Neural cell (in vitro differentiated cells): ENCODE results near the gene PARP12. TPM values are rescaled to one million over a fixed set of nuclear protein-coding genes. Genes with fewer than 3 reads are reported as not detected.

Source experiments
- H2AFZ ChIP-seq: fragments of 200-600, 300-800 bp; sonication (generic), shearing (Covaris generic); 2 replicates; pipeline ENCODE4 v1.6.0; 2014; ENCODE audit warnings: low read depth, mild to moderate bottlenecking, antibody characterized with exemption, low read length, moderate library complexity
- H3F3A ChIP-seq: fragments of 200-600 bp; shearing (Covaris generic); 2 replicates; pipeline ENCODE4 v1.6.1; 2016; ENCODE audit warnings: mild to moderate bottlenecking, moderate library complexity, mixed read lengths, antibody characterized with exemption, low read length; ENCODE audit not compliant: insufficient read depth, poor library complexity, severe bottlenecking
- H3K27ac ChIP-seq: fragments of 200-600, 300-800 bp; sonication (generic), shearing (Covaris generic); 2 replicates; pipeline ENCODE4 v1.5.1; 2014; ENCODE audit warnings: mild to moderate bottlenecking, low read length, moderate library complexity
- H3K27me3 ChIP-seq: fragments of 300-800, 200-600 bp; sonication (generic), shearing (Covaris generic); 2 replicates; pipeline ENCODE4 v1.6.0; 2014; ENCODE audit warnings: mild to moderate bottlenecking, low read depth, low read length, moderate library complexity; ENCODE audit not compliant: insufficient read depth
- H3K36me3 ChIP-seq: fragments of 300-800, 200-600 bp; sonication (generic), shearing (Covaris generic); 2 replicates; pipeline ENCODE4 v1.5.1; 2014; ENCODE audit warnings: mild to moderate bottlenecking, antibody characterized with exemption, low read length, moderate library complexity; ENCODE audit not compliant: insufficient read depth
- H3K4me2 ChIP-seq: fragments of 300-800, 200-600 bp; sonication (generic), shearing (Covaris generic); 2 replicates; pipeline ENCODE4 v1.6.0; 2014; ENCODE audit warnings: mild to moderate bottlenecking, low read length
- H3K4me3 ChIP-seq: fragments of 300-800, 200-600 bp; sonication (generic), shearing (Covaris generic); 2 replicates; pipeline ENCODE4 v1.5.1; 2014; ENCODE audit warnings: mild to moderate bottlenecking, low read length, moderate library complexity
- H3K79me2 ChIP-seq: fragments of 200-600 bp; shearing (Covaris generic); replicated peaks from 2 replicates; pipeline ENCODE4 v1.6.0; 2014; ENCODE audit warnings: mild to moderate bottlenecking, low read length, moderate library complexity; ENCODE audit not compliant: insufficient read depth
- H3K9ac ChIP-seq: fragments of 300-800, 200-600 bp; sonication (generic), shearing (Covaris generic); 2 replicates; pipeline ENCODE4 v1.6.1; 2016; ENCODE audit warnings: mild to moderate bottlenecking, low read length, mixed read lengths
- H3K9me2 ChIP-seq: fragments of 200-600 bp; shearing (Covaris generic); 2 replicates; pipeline ENCODE4 v1.6.1; 2016; ENCODE audit warnings: mild to moderate bottlenecking, low read length, mixed read lengths; ENCODE audit not compliant: insufficient read depth
- H3K9me3 ChIP-seq: fragments of 200-600, 300-800 bp; sonication (generic), shearing (Covaris generic); 2 replicates; pipeline ENCODE4 v1.6.1; 2016; ENCODE audit warnings: mild to moderate bottlenecking, mixed run types, low read length, moderate library complexity, mixed read lengths
- H4K20me1 ChIP-seq: fragments of 200-600 bp; shearing (Covaris generic); 2 replicates; pipeline ENCODE4 v1.6.1; 2016; ENCODE audit warnings: mild to moderate bottlenecking, mixed run types; ENCODE audit not compliant: insufficient read depth
- CTCF ChIP-seq: fragments of 450-650 bp; IDR thresholded peaks from 2 replicates; pipeline ENCODE4 v1.5.1; 2014; ENCODE audit warnings: antibody characterized with exemption, mild to moderate bottlenecking, moderate library complexity; ENCODE audit not compliant: poor library complexity, severe bottlenecking
- EP300 ChIP-seq: fragments of 450-650 bp; conservative IDR thresholded peaks from 2 replicates; pipeline ENCODE4 v1.6.1; 2014; ENCODE audit warnings: antibody characterized with exemption, mild to moderate bottlenecking, moderate library complexity; ENCODE audit not compliant: poor library complexity, severe bottlenecking
- EZH2 ChIP-seq: fragments of 200-600, 300-800 bp; shearing (Covaris generic), sonication (generic); IDR thresholded peaks from 2 replicates; pipeline ENCODE4 v1.6.1; 2014; ENCODE audit warnings: antibody characterized with exemption, low read length, borderline replicate concordance, mild to moderate bottlenecking; ENCODE audit not compliant: insufficient read depth, poor library complexity, severe bottlenecking
- MXI1 ChIP-seq: fragments of 450-650 bp; conservative IDR thresholded peaks from 2 replicates; pipeline ENCODE4 v1.6.1; 2014; ENCODE audit warnings: antibody characterized with exemption, mild to moderate bottlenecking; ENCODE audit not compliant: poor library complexity, severe bottlenecking
- POLR2AphosphoS5 ChIP-seq: IDR thresholded peaks from 2 replicates; pipeline ENCODE4 v1.6.1; 2012
- RAD21 ChIP-seq: fragments of 450-650 bp; conservative IDR thresholded peaks from 2 replicates; pipeline ENCODE4 v1.6.1; 2014; ENCODE audit warnings: antibody characterized with exemption, mild to moderate bottlenecking, moderate library complexity
- REST ChIP-seq: IDR thresholded peaks from 2 replicates; pipeline ENCODE4 v1.6.1; 2012; ENCODE audit warnings: borderline replicate concordance
- SMC3 ChIP-seq: fragments of 450-650 bp; conservative IDR thresholded peaks from 2 replicates; pipeline ENCODE4 v1.6.1; 2014; ENCODE audit warnings: antibody characterized with exemption, mild to moderate bottlenecking, moderate library complexity; ENCODE audit not compliant: poor library complexity
- TAF1 ChIP-seq: IDR thresholded peaks from 2 replicates; pipeline ENCODE4 v1.6.1; 2012; ENCODE audit warnings: low read depth
- polyA plus RNA-seq: library from polyadenylated mRNA; depleted of rRNA; stranded (reverse); fragments of >200 nt; gene quantifications from 2 replicates; pipeline ENCODE4 v1.2.3, GENCODE V29; 2014

Gene PARP12
- polyA plus RNA-seq, 1 donor from 2014 or later, result not detected

- no peak overlapping the region for H2AFZ ChIP-seq
- H3F3A ChIP-seq, result no peaks in the 10 kb centered on the region
- no peak overlapping the region for H3K9ac ChIP-seq
- TF ChIP-seq CTCF (no peak), POLR2AphosphoS5 (no peak), REST (no peak), MXI1 (no peak), EZH2 (no peak), TAF1 (no peak)
- peaks cover 18% of the 10 kb centered on the region for H3K36me3 ChIP-seq
- H3K4me2 ChIP-seq, result no peak overlapping the region
- no peaks in the 10 kb centered on the region for H3K9me2 ChIP-seq
- H4K20me1 ChIP-seq, result no peaks in the 10 kb centered on the region
- no peak overlapping the region for H3K4me3 ChIP-seq
- no peaks in the 10 kb centered on the region for H3K79me2 ChIP-seq
- no peak overlapping the region for H3K27ac ChIP-seq
- no peaks in the 10 kb centered on the region for H3K27me3 ChIP-seq
- no peaks in the 10 kb centered on the region for H3K9me3 ChIP-seq
These were observed 30.6 kb upstream of the PARP12 start for GRCh38 chr7:140093375-140093774.

GRCh38 chr7:140085447-140085846 lies 22.7 kb upstream of the PARP12 start:
- no peak for TF ChIP-seq REST
- TF ChIP-seq MXI1, result no peak
- TF ChIP-seq CTCF, result no peak
- TF ChIP-seq EP300, result no peak
- TF ChIP-seq TAF1, result no peak
- TF ChIP-seq POLR2AphosphoS5, result no peak
- no peak for TF ChIP-seq RAD21
- TF ChIP-seq SMC3, result no peak
- TF ChIP-seq EZH2, result no peak

More at GRCh38 chr7:140085447-140085846, 22.7 kb upstream of the PARP12 start:
- Histone ChIP-seq H3K4me2 (no peak overlapping the region), H2AFZ (no peak overlapping the region), H3K9me2 (no peaks in the 10 kb centered on the region), H3K79me2 (no peaks in the 10 kb centered on the region), H3K9ac (no peak overlapping the region), H3K9me3 (no peaks in the 10 kb centered on the region), H3F3A (no peaks in the 10 kb centered on the region), H3K27ac (no peak overlapping the region), H4K20me1 (no peaks in the 10 kb centered on the region), H3K36me3 (no peaks in the 10 kb centered on the region), H3K27me3 (no peaks in the 10 kb centered on the region), H3K4me3 (no peak overlapping the region)
